GM19043 (cell line): ENCODE data around the gene MFAP5.
A peak's percentile ranks its signal among the peaks of the same experiment; 100 is the strongest.
"Not testable (repeated sequence)": the region's sequence is repeated elsewhere in the genome, so short reads cannot be mapped to it uniquely, and the experiment has no call there.

Experiments used
- ATAC-seq: cut with Tn5 transposase; IDR thresholded peaks from one replicate; pipeline ENCODE4 v1.9.1; 2021; ENCODE audit warnings: low read depth; ENCODE audit not compliant: unreplicated experiment

MFAP5 gene

GRCh38 chr12:8635342-8636006 lies 27.2 kb downstream of the MFAP5 start:
- ATAC-seq: not testable (repeated sequence)

DNA sequence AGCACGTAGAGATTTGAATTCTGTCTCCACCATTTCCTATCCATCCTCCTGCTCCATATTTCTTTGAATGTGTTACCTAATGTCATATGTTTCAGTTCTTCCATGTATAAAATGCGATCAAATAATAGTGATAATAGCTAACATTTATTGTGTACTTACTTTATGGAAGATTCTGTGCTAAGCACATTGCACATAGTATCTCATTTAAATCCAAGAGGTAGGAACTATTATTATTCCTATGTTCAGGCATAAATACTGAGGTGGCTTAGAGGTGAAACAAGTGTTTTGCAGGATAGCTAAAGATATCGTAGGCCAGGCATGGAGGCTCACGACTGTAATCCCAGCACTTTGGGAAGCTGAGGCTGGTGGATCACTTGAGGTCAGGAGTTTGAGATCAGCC lies 32.5 kb downstream of the MFAP5 start:
- ATAC-seq: no peak

DNA sequence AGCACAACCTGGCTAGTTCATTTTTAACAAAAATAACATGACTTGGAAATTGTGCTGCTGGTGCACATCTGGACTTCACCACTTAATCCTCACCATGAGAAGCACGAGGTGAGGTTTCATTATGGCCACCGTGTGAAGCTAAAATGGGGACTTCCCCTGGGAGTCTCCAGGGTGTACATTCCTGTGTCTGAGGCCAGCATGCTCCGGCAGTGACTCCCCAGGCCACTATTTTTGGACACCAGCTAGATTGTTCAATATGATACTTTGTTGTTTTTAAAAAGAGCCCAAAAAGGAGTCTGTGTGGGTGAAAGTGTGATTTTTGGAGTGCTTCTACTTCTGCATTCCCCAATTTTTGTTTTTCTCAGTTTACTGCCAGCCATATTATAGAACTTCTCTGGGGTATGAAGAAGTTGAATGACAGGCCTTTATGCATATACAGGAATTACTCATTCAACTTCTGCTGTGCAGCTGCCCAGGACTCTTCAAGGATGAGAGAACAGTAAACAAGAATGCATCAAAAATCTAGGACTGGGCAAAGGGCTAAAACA lies 33.1 kb downstream of the MFAP5 start:
- peak; percentile 91 for ATAC-seq

DNA sequence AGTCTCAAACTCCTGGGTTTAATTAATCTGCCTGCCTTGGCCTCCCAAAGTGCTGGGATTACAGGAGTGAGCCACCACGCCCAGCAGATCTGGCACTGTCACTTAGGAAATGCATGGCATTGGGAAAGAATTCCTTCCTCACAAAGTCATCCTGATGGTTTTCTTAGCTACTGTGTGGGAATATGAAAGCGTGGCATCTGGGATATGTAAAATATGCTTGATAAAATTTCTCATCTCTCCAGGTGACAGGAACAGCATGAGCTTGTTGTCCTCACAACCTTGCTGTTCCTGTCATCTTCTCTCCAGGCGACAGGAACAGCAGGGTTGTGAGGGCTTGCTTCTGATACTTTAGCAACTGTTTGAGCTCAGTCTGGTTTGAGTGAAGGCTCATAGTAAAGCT lies 33.9 kb downstream of the MFAP5 start:
- ATAC-seq: no peak

GRCh38 chr12:8624750-8625149 lies 37.9 kb downstream of the MFAP5 start:
- not testable (repeated sequence) for ATAC-seq

DNA sequence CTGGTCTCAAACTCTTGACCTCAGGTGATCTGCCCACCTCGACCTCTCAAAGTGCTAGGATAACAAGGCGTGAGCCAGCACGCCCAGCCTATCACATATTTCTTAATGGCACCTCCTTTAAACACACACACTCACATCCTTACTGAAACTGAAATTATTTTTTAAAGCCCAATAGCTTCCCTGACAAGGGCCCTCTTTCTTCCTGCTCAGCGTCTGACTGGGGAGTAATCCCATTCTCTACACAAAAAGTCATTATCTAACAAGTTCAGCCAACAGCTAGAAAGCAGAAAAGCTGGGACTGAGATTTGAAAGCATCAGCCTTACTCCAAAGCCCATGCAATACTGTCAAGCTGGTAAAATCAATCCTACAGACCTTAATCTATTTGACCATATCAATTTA lies 40.0 kb downstream of the MFAP5 start:
- no peak for ATAC-seq

- ATAC-seq: no peak
Measured at GRCh38 chr12:8615206-8615605, 47.4 kb downstream of the MFAP5 start.

- not testable (repeated sequence) for ATAC-seq
Measured at GRCh38 chr12:8613881-8614280, 48.7 kb downstream of the MFAP5 start.

GRCh38 chr12:8612629-8613028 lies 50.0 kb downstream of the MFAP5 start, which contains the start of gene AICDA:
TSS of gene AICDA (minus strand) at chr12:8612859. CDS start at chr12:8612767, 92 bp downstream.
- peak; percentile 34 for ATAC-seq

GRCh38 chr12:8609061-8609570 lies 53.5 kb downstream of the MFAP5 start:
- no peak for ATAC-seq

- no peak for ATAC-seq
Measured at GRCh38 chr12:8606890-8607289, 55.7 kb downstream of the MFAP5 start.

GRCh38 chr12:8605057-8605456 lies 57.6 kb downstream of the MFAP5 start:
- ATAC-seq: no peak

GRCh38 chr12:8603856-8604255 lies 58.8 kb downstream of the MFAP5 start:
- ATAC-seq: no peak

DNA sequence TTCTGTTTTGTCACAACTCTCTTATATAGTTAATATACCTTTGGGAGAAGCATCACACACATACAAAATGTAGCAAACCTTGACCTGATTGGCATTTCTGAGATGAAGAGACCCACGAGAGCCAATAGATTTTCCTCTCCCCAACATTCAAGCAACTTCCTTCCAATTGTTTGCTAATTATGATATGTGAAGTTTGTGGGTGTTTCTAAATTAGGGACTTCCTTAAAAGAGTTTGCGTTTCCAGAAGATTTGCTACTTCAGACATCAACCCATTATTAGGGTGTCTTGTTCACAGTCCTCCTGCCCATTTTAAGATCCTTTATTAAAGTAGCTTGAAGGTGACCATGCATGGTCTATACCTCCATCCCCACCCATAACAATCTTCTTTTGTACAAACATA lies 59.3 kb downstream of the MFAP5 start:
- no peak for ATAC-seq

DNA sequence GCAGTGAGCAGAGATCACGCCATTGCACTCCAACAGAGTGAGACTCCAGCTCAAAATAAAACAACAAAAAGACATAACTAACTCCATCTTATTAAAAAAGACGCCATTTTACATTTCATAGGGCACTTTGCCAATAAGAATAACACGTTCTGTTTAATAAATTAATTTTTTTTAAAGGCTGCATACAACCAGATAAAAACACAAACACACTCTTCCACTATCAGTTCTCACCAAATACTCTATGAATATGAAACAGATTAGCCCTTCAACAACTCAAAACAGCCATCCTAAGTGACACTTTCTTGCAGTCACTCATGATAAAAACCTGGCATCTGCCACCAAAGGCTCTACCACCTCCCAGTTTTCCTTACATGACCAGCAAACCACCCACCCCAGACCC lies 66.1 kb downstream of the MFAP5 start:
- ATAC-seq: no peak
